Measurements from ENCODE around the gene ADAMTS3. TPM values are rescaled to one million over a fixed set of nuclear protein-coding genes. Genes with fewer than 3 reads are reported as not detected.

The ADAMTS3 gene
- total and polyA plus RNA-seq, 2 of the 13 experiments (the other 11 are each of a cell fraction or from before 2014, with no cell fraction given) = not detected

GRCh38 chr4:72311291-72311690 lies 257.7 kb downstream of the ADAMTS3 start:
- H3K4me2 ChIP-seq (ENCODE audit: low read depth, low read length) = no peak overlapping the region

DNA sequence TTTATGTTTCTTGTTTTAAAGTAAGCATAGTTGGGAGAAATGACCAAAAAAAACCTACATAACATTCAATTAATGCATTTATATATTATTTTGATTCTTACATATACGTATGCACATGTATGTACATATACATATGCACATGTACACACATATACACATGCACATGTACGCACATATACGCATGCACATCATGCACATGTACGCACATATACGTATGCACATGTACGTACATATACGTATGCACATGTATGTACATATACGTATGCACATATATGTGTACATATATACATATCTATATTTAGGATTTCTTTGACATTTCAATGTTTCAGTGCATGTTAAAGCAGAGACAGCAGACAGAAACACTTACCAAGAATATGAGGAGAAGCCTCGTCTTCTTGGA lies 263.4 kb downstream of the ADAMTS3 start:
- Histone ChIP-seq H3K4me3 (replicated peaks in 1 of 3; ENCODE audit: insufficient read depth in 1 of 3, low read depth in 2 of 3, low read length in 3 of 3) (no peak overlapping the region), H3K4me1 (ENCODE audit: insufficient read depth, low read length) (no peaks in the 10 kb centered on the region), H3K9ac (ENCODE audit: insufficient read depth, low read depth, low read length) (no peak overlapping the region), H3K9me3 (ENCODE audit: low read length) (no peaks in the 10 kb centered on the region), H3K27me3 (ENCODE audit: control insufficient read depth in 1 of 2, insufficient read depth in 2 of 2, low read length in 2 of 2) (no peaks in the 10 kb centered on the region), H4K20me1 (ENCODE audit: insufficient read depth, low read length) (no peaks in the 10 kb centered on the region), H3K36me3 (replicated peaks in 1 of 2; ENCODE audit: control insufficient read depth in 1 of 2, insufficient read depth in 2 of 2, low read length in 2 of 2) (no peaks in the 10 kb centered on the region), H3K79me2 (ENCODE audit: insufficient read depth, low read length) (no peaks in the 10 kb centered on the region), H2AFZ (ENCODE audit: low read length) (no peak overlapping the region), H3K4me2 (ENCODE audit: low read depth, low read length) (no peak overlapping the region), H3K27ac (ENCODE audit: extremely low read length, insufficient read depth, low read length) (no peak overlapping the region)
- in situ Hi-C loops (cut with HindIII; ENCODE audit: extremely low pct_ligation_motif_present, low pct_unique_long_range_greater_than_20kb) = loop anchor here (25.0 kb wide), 1 partner anchor 707 kb away; no protein-coding TSS in a partner anchor
- no TSS peak for BruUV-seq (replicated peaks)
- TF ChIP-seq, protein P1, sequence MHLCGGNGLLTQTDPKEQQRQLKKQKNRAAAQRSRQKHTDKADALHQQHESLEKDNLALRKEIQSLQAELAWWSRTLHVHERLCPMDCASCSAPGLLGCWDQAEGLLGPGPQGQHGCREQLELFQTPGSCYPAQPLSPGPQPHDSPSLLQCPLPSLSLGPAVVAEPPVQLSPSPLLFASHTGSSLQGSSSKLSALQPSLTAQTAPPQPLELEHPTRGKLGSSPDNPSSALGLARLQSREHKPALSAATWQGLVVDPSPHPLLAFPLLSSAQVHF (CRISPR knock-in tag; IDR thresholded peaks at IDR 0.05) = no peak
- TF ChIP-seq, protein P2, sequence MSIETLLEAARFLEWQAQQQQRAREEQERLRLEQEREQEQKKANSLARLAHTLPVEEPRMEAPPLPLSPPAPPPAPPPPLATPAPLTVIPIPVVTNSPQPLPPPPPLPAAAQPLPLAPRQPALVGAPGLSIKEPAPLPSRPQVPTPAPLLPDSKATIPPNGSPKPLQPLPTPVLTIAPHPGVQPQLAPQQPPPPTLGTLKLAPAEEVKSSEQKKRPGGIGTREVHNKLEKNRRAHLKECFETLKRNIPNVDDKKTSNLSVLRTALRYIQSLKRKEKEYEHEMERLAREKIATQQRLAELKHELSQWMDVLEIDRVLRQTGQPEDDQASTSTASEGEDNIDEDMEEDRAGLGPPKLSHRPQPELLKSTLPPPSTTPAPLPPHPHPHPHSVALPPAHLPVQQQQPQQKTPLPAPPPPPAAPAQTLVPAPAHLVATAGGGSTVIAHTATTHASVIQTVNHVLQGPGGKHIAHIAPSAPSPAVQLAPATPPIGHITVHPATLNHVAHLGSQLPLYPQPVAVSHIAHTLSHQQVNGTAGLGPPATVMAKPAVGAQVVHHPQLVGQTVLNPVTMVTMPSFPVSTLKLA (IDR thresholded peaks at IDR 0.05) = peak; percentile 71
- no peak for TF ChIP-seq TRIM24 (CRISPR knock-in tag; IDR thresholded peaks at IDR 0.05)
- no peak for TF ChIP-seq ARNTL (CRISPR knock-in tag; IDR thresholded peaks at IDR 0.05)
- TF ChIP-seq REXO4 (CRISPR knock-in tag; IDR thresholded peaks at IDR 0.05; ENCODE audit: borderline replicate concordance) = no peak
- ATAC-seq = no peak
- FAIRE-seq = no peak
- no peak for DNase-seq (ENCODE audit: low spot score)
- WGBS (ENCODE audit: low lambda C conversion rate) = 79% methylated on average over 9 of the region's 9 CpGs
- ChIA-PET CTCF (ENCODE audit: low intra/inter-chr PET ratio, low total read pairs) (no interaction called here), POLR2A (no interaction called here)
- intact Hi-C loops (cut with micrococcal nuclease; ENCODE audit: unreplicated experiment) = loop anchor here (10.0 kb wide), 1 partner anchor 1701 kb away; no protein-coding TSS in a partner anchor

More at GRCh38 chr4:72311291-72311690, 257.7 kb downstream of the ADAMTS3 start:
- Histone ChIP-seq H3K4me1 (ENCODE audit: insufficient read depth, low read length) (no peaks in the 10 kb centered on the region), H3K4me3 (replicated peaks in 1 of 3; ENCODE audit: insufficient read depth in 1 of 3, low read depth in 2 of 3, low read length in 3 of 3) (no peak overlapping the region), H2AFZ (ENCODE audit: low read length) (no peak overlapping the region), H3K9me3 (ENCODE audit: low read length) (no peaks in the 10 kb centered on the region), H4K20me1 (ENCODE audit: insufficient read depth, low read length) (no peaks in the 10 kb centered on the region), H3K9ac (ENCODE audit: insufficient read depth, low read depth, low read length) (no peak overlapping the region), H3K27me3 (ENCODE audit: control insufficient read depth in 1 of 2, insufficient read depth in 2 of 2, low read length in 2 of 2) (no peaks in the 10 kb centered on the region), H3K79me2 (ENCODE audit: insufficient read depth, low read length) (no peaks in the 10 kb centered on the region), H3K36me3 (replicated peaks in 1 of 2; ENCODE audit: control insufficient read depth in 1 of 2, insufficient read depth in 2 of 2, low read length in 2 of 2) (no peaks in the 10 kb centered on the region), H3K27ac (ENCODE audit: extremely low read length, insufficient read depth, low read length) (no peak overlapping the region)
- ChIA-PET POLR2A (no interaction called here), CTCF (ENCODE audit: low intra/inter-chr PET ratio, low total read pairs) (no interaction called here)
- WGBS (ENCODE audit: low lambda C conversion rate) = 25% methylated on average over 3 of the region's 3 CpGs
- no TSS peak for BruUV-seq (replicated peaks)
- intact Hi-C loops (cut with micrococcal nuclease; ENCODE audit: unreplicated experiment) = no loop called here
- TF ChIP-seq ZNF451 (CRISPR knock-in tag; IDR thresholded peaks at IDR 0.05) (no peak), ZNF747 (CRISPR knock-in tag; IDR thresholded peaks at IDR 0.05; ENCODE audit: borderline replicate concordance) (no peak), SNAPC2 (CRISPR knock-in tag; IDR thresholded peaks at IDR 0.05) (no peak), ZNF251 (CRISPR knock-in tag; IDR thresholded peaks at IDR 0.05) (no peak), CEBPB (IDR thresholded peaks at IDR 0.05; ENCODE audit: borderline replicate concordance, low read depth, low read length) (no peak), ZNF557 (CRISPR knock-in tag; IDR thresholded peaks at IDR 0.05) (no peak)
- TF ChIP-seq, protein P3, sequence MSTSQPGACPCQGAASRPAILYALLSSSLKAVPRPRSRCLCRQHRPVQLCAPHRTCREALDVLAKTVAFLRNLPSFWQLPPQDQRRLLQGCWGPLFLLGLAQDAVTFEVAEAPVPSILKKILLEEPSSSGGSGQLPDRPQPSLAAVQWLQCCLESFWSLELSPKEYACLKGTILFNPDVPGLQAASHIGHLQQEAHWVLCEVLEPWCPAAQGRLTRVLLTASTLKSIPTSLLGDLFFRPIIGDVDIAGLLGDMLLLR (CRISPR knock-in tag; IDR thresholded peaks at IDR 0.05) = no peak
- in situ Hi-C loops (cut with HindIII; ENCODE audit: extremely low pct_ligation_motif_present, low pct_unique_long_range_greater_than_20kb) = loop anchor here (25.0 kb wide), 1 partner anchor 701 kb away; no protein-coding TSS in a partner anchor
- DNase-seq (ENCODE audit: low spot score) (no peak), FAIRE-seq (no peak), ATAC-seq (no peak)

Measured in HepG2 (cell line).